Measurements from ENCODE around the gene SERPINE2.

SERPINE2 gene

DNA sequence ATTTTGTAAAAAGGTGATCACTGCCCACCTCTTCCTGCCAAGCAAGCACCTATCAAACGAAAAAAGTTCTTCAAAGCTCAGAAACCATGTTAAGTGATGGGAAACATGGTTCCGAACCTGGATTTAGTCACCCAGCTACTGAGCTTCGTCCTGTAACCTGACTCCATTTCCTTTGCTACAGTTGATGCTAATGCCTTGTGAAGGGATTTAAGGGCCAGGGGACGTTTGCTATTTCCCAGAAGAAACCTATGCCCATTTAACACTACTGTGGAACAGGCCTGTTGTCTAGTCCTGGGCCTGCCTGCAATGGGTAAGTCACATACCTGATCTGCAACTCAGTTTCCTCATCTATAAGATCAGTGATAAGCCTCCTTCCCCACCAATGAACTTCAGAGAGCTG is 14.8 kb downstream of the SERPINE2 start:
- no peaks in the 10 kb centered on the region for H3K9me3 ChIP-seq (ENCODE audit: control insufficient read depth, low read length)
- H3K27ac ChIP-seq = no peak overlapping the region
- no peak overlapping the region for H2AFZ ChIP-seq
- no peaks in the 10 kb centered on the region for H3K27me3 ChIP-seq (ENCODE audit: control insufficient read depth, insufficient read depth, low read length)
- H3K9ac ChIP-seq = no peak overlapping the region
- no peaks in the 10 kb centered on the region for H3K4me1 ChIP-seq
- no peak overlapping the region for H3K4me2 ChIP-seq (ENCODE audit: low read length)
- H3K79me2 ChIP-seq = no peaks in the 10 kb centered on the region
- no peak overlapping the region for H3K4me3 ChIP-seq (ENCODE audit: low read depth, low read length)
- H3K36me3 ChIP-seq (ENCODE audit: control insufficient read depth, insufficient read depth, low read length) = no peaks in the 10 kb centered on the region
- TF ChIP-seq, protein P1, sequence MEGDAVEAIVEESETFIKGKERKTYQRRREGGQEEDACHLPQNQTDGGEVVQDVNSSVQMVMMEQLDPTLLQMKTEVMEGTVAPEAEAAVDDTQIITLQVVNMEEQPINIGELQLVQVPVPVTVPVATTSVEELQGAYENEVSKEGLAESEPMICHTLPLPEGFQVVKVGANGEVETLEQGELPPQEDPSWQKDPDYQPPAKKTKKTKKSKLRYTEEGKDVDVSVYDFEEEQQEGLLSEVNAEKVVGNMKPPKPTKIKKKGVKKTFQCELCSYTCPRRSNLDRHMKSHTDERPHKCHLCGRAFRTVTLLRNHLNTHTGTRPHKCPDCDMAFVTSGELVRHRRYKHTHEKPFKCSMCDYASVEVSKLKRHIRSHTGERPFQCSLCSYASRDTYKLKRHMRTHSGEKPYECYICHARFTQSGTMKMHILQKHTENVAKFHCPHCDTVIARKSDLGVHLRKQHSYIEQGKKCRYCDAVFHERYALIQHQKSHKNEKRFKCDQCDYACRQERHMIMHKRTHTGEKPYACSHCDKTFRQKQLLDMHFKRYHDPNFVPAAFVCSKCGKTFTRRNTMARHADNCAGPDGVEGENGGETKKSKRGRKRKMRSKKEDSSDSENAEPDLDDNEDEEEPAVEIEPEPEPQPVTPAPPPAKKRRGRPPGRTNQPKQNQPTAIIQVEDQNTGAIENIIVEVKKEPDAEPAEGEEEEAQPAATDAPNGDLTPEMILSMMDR (IDR thresholded peaks at IDR 0.05) = no peak

DNA sequence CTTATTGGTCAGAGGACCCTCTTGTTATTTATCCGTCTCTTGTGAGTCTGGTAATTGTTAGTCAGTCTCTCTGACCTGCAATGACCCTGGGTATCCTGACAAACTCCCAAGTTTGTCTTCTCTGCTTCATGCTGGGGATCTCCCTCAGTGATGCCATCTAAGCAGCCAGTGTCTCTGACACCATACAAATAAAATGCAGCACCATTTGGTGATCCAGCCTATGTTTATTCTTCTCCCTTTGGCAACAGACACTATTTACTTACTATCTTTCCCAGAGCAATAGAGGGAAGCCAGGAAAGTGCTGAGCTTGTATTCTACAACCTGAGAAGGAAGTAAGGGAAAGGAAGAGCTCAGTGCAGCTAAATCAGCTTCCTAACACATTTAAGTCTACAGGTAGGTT is 15.9 kb downstream of the SERPINE2 start:
- Histone ChIP-seq H2AFZ (no peak overlapping the region), H3K9ac (no peak overlapping the region), H3K27ac (no peak overlapping the region), H3K36me3 (ENCODE audit: control insufficient read depth, insufficient read depth, low read length) (no peaks in the 10 kb centered on the region), H3K79me2 (no peaks in the 10 kb centered on the region), H3K4me3 (ENCODE audit: low read depth, low read length) (no peak overlapping the region), H3K4me1 (no peaks in the 10 kb centered on the region), H3K9me3 (ENCODE audit: control insufficient read depth, low read length) (no peaks in the 10 kb centered on the region), H3K4me2 (ENCODE audit: low read length) (no peak overlapping the region), H3K27me3 (ENCODE audit: control insufficient read depth, insufficient read depth, low read length) (no peaks in the 10 kb centered on the region)
- TF ChIP-seq, protein P1 (IDR thresholded peaks at IDR 0.05) = no peak

DNA sequence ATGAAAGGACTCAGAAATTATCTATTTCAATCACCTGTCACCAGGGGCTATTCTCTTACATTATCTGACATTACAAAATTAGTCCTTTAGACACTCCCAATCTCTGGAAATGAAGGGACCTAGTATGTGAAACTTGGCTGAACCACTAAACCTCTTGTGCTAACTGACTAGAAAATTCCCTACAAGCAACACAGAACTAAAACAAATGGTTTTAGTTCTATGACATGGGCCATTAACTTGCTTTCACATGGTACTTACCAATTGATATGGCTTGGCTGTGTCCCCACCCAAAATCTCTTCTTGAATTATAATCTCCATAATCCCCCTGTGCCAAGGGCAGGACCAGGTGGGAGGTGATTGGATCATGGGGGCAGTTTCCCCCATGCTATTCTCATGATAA is 16.6 kb downstream of the SERPINE2 start:
- H2AFZ ChIP-seq = no peak overlapping the region
- no peak overlapping the region for H3K4me2 ChIP-seq (ENCODE audit: low read length)
- H3K9me3 ChIP-seq (ENCODE audit: control insufficient read depth, low read length) = no peaks in the 10 kb centered on the region
- no peak overlapping the region for H3K27ac ChIP-seq
- H3K79me2 ChIP-seq = no peaks in the 10 kb centered on the region
- no peak overlapping the region for H3K9ac ChIP-seq
- no peaks in the 10 kb centered on the region for H3K27me3 ChIP-seq (ENCODE audit: control insufficient read depth, insufficient read depth, low read length)
- H3K4me3 ChIP-seq (ENCODE audit: low read depth, low read length) = no peak overlapping the region
- TF ChIP-seq, protein P1 (IDR thresholded peaks at IDR 0.05) = no peak
- no peaks in the 10 kb centered on the region for H3K4me1 ChIP-seq
- H3K36me3 ChIP-seq (ENCODE audit: control insufficient read depth, insufficient read depth, low read length) = no peaks in the 10 kb centered on the region

DNA sequence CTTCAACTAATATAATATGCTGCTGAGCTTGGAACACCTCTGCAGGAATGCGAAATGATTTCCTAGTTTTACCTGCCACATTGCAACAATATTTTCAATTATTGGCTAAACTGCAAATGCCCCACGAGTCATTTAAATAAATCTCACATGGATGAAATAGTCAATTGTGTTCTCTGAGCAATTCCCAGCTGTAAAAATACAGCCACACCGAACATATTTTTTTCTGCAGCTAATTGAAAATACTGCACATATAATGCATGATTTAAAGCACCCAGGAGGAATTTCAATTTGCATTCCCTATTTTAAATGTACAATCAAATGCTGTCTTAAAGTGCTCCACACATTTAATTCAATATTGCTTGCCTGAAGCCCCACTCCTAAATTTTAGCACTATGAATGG is 18.6 kb downstream of the SERPINE2 start:
- no peaks in the 10 kb centered on the region for H3K4me1 ChIP-seq
- H2AFZ ChIP-seq = no peak overlapping the region
- H3K9ac ChIP-seq = no peak overlapping the region
- no peaks in the 10 kb centered on the region for H3K79me2 ChIP-seq
- H3K36me3 ChIP-seq (ENCODE audit: control insufficient read depth, insufficient read depth, low read length) = no peaks in the 10 kb centered on the region
- TF ChIP-seq, protein P1 (IDR thresholded peaks at IDR 0.05) = no peak
- H3K4me2 ChIP-seq (ENCODE audit: low read length) = no peak overlapping the region
- H3K4me3 ChIP-seq (ENCODE audit: low read depth, low read length) = no peak overlapping the region
- no peaks in the 10 kb centered on the region for H3K9me3 ChIP-seq (ENCODE audit: control insufficient read depth, low read length)
- H3K27ac ChIP-seq = no peak overlapping the region
- no peaks in the 10 kb centered on the region for H3K27me3 ChIP-seq (ENCODE audit: control insufficient read depth, insufficient read depth, low read length)

DNA sequence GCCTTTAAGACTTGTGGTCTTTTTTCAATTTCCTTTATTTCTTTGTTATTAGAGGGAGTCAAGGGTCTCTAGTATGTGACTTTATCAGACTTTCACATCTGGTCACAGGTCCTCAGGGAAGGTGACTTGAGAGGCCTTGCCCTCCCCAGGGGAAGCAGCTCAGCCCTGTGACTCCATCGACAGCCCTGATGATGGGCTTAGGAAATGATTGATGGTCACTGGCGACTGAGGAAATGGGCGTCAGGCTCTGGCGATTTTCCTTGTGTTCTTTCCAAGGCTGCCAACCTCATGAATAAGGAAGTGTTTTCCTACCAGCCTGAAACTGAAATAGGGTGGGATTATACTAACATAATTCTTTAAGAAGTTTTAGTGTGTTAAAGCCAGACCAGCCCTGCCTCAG is 21.1 kb downstream of the SERPINE2 start:
- Histone ChIP-seq H3K27me3 (ENCODE audit: control insufficient read depth, insufficient read depth, low read length) (no peaks in the 10 kb centered on the region), H3K9ac (no peak overlapping the region), H3K4me2 (ENCODE audit: low read length) (no peak overlapping the region), H3K9me3 (ENCODE audit: control insufficient read depth, low read length) (no peaks in the 10 kb centered on the region), H3K27ac (no peak overlapping the region), H3K4me3 (ENCODE audit: low read depth, low read length) (no peak overlapping the region), H3K79me2 (no peaks in the 10 kb centered on the region), H3K36me3 (ENCODE audit: control insufficient read depth, insufficient read depth, low read length) (no peaks in the 10 kb centered on the region), H3K4me1 (no peaks in the 10 kb centered on the region), H2AFZ (no peak overlapping the region)
- TF ChIP-seq, protein P1 (IDR thresholded peaks at IDR 0.05) = no peak
